Liver (tissue), 5 donors: ENCODE data around the gene CGNL1. TPM values are rescaled to one million over a fixed set of nuclear protein-coding genes. Genes with fewer than 3 reads are reported as not detected.

Experiments used
- polyA plus RNA-seq, 2 donors: library from polyadenylated mRNA; stranded (reverse) in 1 of 2; unstranded in 1 of 2; fragments of 200-250 nt in 1 of 2; fragments of >200 nt in 1 of 2; fragmentation: Nextera tagmentation in 1 of 2; extraction: Ambion mirVana in 1 of 2; gene quantifications; one replicate each; pipeline versions ENCODE4 v1.2.1 to v1.2.3, GENCODE V29; 2013 to 2015
- small RNA-seq: library from RNA; depleted of rRNA; stranded (forward); fragments of <200 nt; gene quantifications from one replicate; pipeline ENCODE3, GENCODE V24; 2014
- total RNA-seq, 2 donors: library from RNA; depleted of rRNA; stranded (reverse); fragments of >200 nt; gene quantifications; one replicate each; pipeline ENCODE4 v1.2.3, GENCODE V29; 2014
- donor health status: healthy.
- donor health status: healthy.
- donor health status: healthy.

The CGNL1 gene
- total and polyA plus RNA-seq, 4 donors: 12.0 to 31.9 (median 16.1) TPM

Small RNA genes lying within 50 kb of the gene (small RNA-seq; reads per million reads assigned to genes)
- not detected for gene RNU6-844P

Other genes starting within 250 kb of the CGNL1 start
- gene MYZAP, start 215.4 kb downstream of the CGNL1 start, total RNA-seq: 1 to 10 TPM in 1 of 2 donors, under 1 TPM in 1; 0.50 to 1.8 TPM
- gene MYZAP, start 215.4 kb downstream of the CGNL1 start, polyA plus RNA-seq: 1 to 10 TPM in 1 of 2 donors, under 1 TPM in 1; 0.64 to 1.3 TPM